NB4 (cell line): ENCODE data around the gene THRA.
A peak's percentile ranks its signal among the peaks of the same experiment; 100 is the strongest.

Experiments used
- DNase-seq: peaks from one replicate; pipeline ENCODE4 v3.0.0; 2010; ENCODE audit warnings: low read depth
- H3K4me3 ChIP-seq: one replicate; pipeline ENCODE4 v1.5.1; 2011; ENCODE audit warnings: mild to moderate bottlenecking, low read depth, low read length, moderate library complexity
- CTCF ChIP-seq: IDR thresholded peaks from one replicate; pipeline ENCODE4 v1.5.1; 2012; ENCODE audit warnings: low read depth, low read length
- MAX ChIP-seq: IDR thresholded peaks from 2 replicates; pipeline ENCODE4 v1.6.1; 2011; ENCODE audit warnings: low read depth, low read length
- MYC ChIP-seq: IDR thresholded peaks from 2 replicates; pipeline ENCODE4 v1.6.1; 2011; ENCODE audit warnings: low read depth, low read length
- POLR2A ChIP-seq: IDR thresholded peaks from 2 replicates; pipeline ENCODE4 v1.6.1; 2011; ENCODE audit warnings: mild to moderate bottlenecking; ENCODE audit not compliant: insufficient read length; ENCODE audit errors: extremely low read depth

The THRA gene

GRCh38 chr17:40061609-40062038 lies 1.1 kb upstream of the THRA start:
- TF ChIP-seq CTCF (no peak), MYC (no peak), MAX (no peak), POLR2A (no peak)
- no peak overlapping the region for H3K4me3 ChIP-seq
- DNase-seq = no peak

GRCh38 chr17:40063187-40063771 lies 514 bp downstream of the THRA start:
- peak overlapping the region; percentile 85 for H3K4me3 ChIP-seq
- DNase-seq = peak; percentile 96
- TF ChIP-seq POLR2A = peak; percentile 8
- TF ChIP-seq CTCF = no peak
- TF ChIP-seq MYC = peak; percentile 89
- peak; percentile 67 for TF ChIP-seq MAX

GRCh38 chr17:40063901-40064531 lies 1.3 kb downstream of the THRA start:
- TF ChIP-seq POLR2A (no peak), MYC (no peak), MAX (no peak), CTCF (no peak)
- peak overlapping the region; percentile 85 for H3K4me3 ChIP-seq
- DNase-seq = peak; percentile 39

- peak overlapping the region; percentile 85 for H3K4me3 ChIP-seq
- DNase-seq = peak; percentile 54
- TF ChIP-seq POLR2A = no peak
Measured at GRCh38 chr17:40064971-40065768, 2.4 kb downstream of the THRA start.

GRCh38 chr17:40065769-40066510 lies 3.2 kb downstream of the THRA start:
- no peak for DNase-seq
- H3K4me3 ChIP-seq = no peak overlapping the region
- TF ChIP-seq CTCF (no peak), POLR2A (no peak), MYC (no peak), MAX (no peak)
